ENCODE results near the gene VPS35.

The VPS35 gene

GRCh38 chr16:46688654-46689364 lies at the start of gene VPS35:
TSS of gene VPS35 (minus strand) at chr16:46689178. CDS start at chr16:46689133, 45 bp downstream.
- peak; percentile 96 for DNase-seq

- no peak for DNase-seq
Measured at GRCh38 chr16:46737621-46738214, 48.7 kb upstream of the VPS35 start.

- no peak for DNase-seq
Measured at GRCh38 chr16:46736695-46737094, 47.7 kb upstream of the VPS35 start.

GRCh38 chr16:46733319-46733830 lies 44.4 kb upstream of the VPS35 start:
- no peak for DNase-seq

- no peak for DNase-seq
Measured at GRCh38 chr16:46732561-46732960, 43.6 kb upstream of the VPS35 start.

GRCh38 chr16:46731691-46732555 lies 42.9 kb upstream of the VPS35 start:
- DNase-seq = no peak

- no peak for DNase-seq
Measured at GRCh38 chr16:46730801-46731690, 42.1 kb upstream of the VPS35 start.

GRCh38 chr16:46730126-46730525 lies 41.1 kb upstream of the VPS35 start:
- no peak for DNase-seq

- DNase-seq = no peak
Measured at GRCh38 chr16:46729326-46729995, 40.5 kb upstream of the VPS35 start.

- DNase-seq = no peak
Measured at GRCh38 chr16:46728806-46729205, 39.8 kb upstream of the VPS35 start.

GRCh38 chr16:46727630-46728029 lies 38.7 kb upstream of the VPS35 start:
- DNase-seq = no peak

GRCh38 chr16:46727184-46727583 lies 38.2 kb upstream of the VPS35 start:
- no peak for DNase-seq

- no peak for DNase-seq
Measured at GRCh38 chr16:46721885-46722284, 32.9 kb upstream of the VPS35 start.

- no peak for DNase-seq
Measured at GRCh38 chr16:46720619-46721018, 31.6 kb upstream of the VPS35 start.

- no peak for DNase-seq
Measured at GRCh38 chr16:46719528-46719927, 30.6 kb upstream of the VPS35 start.

- no peak for DNase-seq
Measured at GRCh38 chr16:46718214-46718613, 29.2 kb upstream of the VPS35 start.

- no peak for DNase-seq
Measured at GRCh38 chr16:46717692-46718091, 28.7 kb upstream of the VPS35 start.

GRCh38 chr16:46715769-46716305 lies 26.9 kb upstream of the VPS35 start:
- DNase-seq = no peak

- no peak for DNase-seq
Measured at GRCh38 chr16:46714797-46715591, 26.0 kb upstream of the VPS35 start.

- DNase-seq = no peak
Measured at GRCh38 chr16:46713634-46714033, 24.7 kb upstream of the VPS35 start.

GRCh38 chr16:46712911-46713310 lies 23.9 kb upstream of the VPS35 start:
- DNase-seq = no peak
